Activated CD4-positive, alpha-beta T cell treated with anti-CD3 and anti-CD28 coated beads, Interleukin-2, amount 50 U/mL, for 16 hours (primary cell): ENCODE data around the gene CLP1.
"Not testable (repeated sequence)": the region's sequence is repeated elsewhere in the genome, so short reads cannot be mapped to it uniquely, and the experiment has no call there.

Source experiments
- DNase-seq: peaks from one replicate; pipeline ENCODE4 v3.0.0-alpha.2; 2020

Gene CLP1

DNA sequence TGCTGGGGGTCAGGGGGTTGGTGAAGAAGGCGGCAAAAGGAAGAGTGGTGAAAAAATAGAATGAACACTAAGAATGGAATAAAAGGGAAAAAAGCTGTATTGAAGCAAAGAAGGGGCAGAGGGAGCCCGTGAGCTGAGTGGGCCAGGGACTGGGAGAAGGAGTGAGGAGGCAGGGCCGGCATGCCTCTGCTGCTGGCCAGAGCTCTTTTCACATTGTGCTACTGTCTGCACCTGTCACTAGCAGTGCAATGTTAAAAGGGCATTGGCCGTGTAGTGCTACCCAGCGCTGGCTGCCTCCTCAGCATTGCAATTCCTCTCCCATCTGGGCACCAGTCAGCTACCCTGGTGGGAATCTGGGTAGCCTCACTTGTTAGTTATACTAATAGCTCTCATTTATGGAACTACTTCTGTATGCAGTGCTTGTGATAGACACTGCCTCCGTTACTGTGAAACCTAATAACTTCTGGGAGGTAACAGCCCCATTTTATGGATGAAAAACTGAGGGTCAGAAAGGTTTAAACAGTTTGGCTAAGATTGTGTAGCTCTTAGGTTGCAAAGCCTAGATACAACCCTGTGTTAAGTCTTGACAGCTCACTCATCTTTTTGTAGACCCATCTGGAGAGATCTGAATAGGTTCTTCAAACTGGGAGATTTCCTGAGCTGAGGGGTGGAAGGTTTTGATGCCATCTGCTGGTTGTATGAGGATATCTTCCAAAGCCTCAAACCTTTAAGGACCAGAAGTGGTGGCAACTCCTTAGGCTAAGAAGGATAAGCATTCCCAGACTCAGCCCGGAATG, 16.4 kb upstream of the CLP1 start:
- DNase-seq = peak; percentile 43

GRCh38 chr11:57643802-57644201, 13.8 kb upstream of the CLP1 start:
- DNase-seq = no peak

GRCh38 chr11:57644748-57645688, 12.5 kb upstream of the CLP1 start:
- peak; percentile 88 for DNase-seq

DNA sequence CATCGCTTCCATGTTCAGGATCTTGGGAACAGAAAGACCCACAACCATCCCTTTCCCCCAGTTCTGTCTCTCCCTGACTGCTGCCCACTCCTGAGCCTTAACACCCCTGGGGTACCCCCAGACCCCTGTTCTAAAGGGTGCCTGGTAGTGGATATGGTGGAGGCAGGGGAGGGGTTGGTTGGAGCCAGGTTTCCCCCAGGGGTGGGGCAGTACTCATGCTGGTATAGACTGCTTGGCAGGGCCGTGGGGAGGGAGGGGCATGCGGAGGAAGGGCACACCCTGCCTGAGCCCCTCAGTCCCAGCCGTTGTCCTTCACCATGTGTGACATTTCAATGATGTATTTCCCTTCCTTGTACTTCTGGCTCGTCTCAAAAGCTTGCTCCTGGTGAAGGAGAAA, 11.9 kb upstream of the CLP1 start:
- DNase-seq = no peak

- DNase-seq = no peak
These were observed 11.3 kb upstream of the CLP1 start for GRCh38 chr11:57646194-57646798.

DNA sequence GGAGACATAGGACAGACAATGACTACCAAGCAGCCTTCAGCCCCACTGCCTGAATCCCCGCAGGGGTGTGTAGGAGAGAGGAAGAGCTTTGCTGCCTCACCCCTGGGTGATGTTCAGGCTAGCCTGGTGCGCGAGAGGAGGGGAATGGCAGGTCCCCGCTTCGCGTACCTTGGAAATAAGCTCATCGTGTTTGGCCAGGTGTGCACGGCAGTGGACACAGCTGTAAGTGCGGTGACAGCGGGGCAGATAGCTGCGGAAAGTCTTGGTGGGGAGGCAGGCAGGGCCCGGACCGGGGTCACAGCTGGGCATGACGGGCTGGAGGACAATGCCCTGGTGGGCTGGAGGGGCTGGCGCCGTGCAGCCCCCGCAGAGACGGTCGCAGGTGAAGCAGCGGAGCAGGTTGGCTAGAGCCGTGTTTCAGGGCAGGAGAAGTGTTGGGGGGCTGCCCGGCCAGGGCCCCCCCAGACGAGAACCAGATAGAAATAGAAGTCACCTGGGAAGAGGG, 10.7 kb upstream of the CLP1 start:
- no peak for DNase-seq

DNA sequence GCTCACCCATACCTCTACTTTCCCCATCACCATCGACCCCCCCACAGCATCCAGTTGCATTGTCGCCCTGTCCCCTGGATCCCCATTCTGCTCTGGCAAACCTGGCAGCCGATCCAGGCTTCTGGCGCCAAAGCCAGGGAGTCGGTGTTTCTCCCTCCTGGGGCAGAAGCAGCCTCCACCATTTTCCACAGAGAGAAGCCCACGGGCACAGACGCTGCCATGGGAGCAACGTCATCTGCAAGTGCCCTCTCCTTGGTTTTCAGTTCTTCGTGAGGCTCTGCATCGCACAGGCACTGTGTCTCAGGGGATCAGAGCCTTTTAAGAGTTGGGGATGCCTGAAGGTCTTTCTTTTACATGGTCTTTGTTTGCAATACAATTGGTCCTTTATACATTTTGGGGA, 10.2 kb upstream of the CLP1 start:
- no peak for DNase-seq

DNA sequence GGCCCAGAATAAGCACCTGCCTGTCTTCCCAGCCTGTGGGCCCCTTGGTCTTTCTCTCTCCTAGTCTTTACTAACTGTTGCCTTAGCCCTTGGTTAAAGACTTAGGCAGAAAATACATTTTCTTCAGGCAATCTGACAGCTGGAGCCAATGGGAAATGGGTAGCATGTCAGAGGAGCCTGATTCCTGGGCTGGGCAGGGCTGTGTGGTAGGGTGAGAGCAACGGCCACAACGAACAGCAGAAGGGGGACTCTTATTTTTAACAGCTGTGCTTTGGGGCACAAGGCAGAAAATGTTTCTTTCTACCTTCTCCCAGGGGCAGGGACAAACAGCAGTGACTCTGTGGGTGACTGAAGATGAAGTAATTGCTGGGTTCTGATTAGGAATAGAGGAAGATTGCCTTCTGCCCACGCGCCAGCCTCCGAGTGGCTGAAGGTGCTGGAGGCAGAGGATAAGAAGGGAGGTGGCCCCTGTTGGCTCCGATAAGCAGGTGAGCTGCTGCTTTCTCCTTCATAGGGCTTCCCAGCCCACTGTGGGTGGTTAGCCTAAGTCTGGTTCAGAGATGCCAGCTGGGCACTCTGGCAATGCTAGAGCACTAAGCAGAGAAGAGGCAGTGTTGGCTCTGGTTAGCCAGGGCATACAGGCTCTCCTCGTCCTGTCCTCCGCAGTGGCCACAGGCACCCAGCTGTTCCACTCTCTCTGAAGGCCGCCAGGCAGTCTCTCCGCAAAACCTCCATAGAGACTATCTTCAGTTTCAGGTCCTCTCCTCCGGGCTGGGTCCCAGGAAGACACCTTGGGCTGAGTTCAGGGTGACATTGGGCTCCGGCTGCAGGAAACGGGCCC, 9.4 kb upstream of the CLP1 start:
- DNase-seq = no peak

- no peak for DNase-seq
These were observed 8.5 kb upstream of the CLP1 start for GRCh38 chr11:57648801-57649735.

- DNase-seq = peak; percentile 53
These were observed 7.5 kb upstream of the CLP1 start, which contains the start of gene YPEL4 for GRCh38 chr11:57649826-57650738. YPEL4 (minus strand) TSS chr11:57649912; CDS start chr11:57647107, 2,805 bp downstream.

- DNase-seq = no peak
These were observed 6.8 kb upstream of the CLP1 start for GRCh38 chr11:57650739-57651090.

GRCh38 chr11:57651408-57651807, 6.2 kb upstream of the CLP1 start:
- no peak for DNase-seq

DNA sequence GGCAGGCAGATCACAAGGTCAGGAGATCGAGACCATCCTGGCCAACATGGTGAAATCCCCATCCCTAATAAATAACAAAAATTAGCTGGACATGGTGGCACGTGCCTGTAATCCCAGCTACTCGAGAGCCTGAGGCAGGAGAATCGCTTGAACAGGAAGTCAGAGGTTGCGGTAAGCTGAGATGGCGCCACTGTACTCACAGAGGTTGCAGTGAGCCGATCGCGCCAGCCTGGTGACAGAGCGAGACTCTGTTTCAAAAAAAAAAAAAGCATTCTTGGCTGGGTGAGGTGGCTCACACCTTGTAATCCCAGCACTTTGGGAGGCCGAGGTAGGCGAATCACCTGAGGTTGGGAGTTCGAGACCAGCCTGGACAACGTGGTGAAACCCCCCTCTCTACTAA, 5.3 kb upstream of the CLP1 start:
- DNase-seq = not testable (repeated sequence)

GRCh38 chr11:57652662-57653061, 4.9 kb upstream of the CLP1 start:
- DNase-seq = no peak

DNA sequence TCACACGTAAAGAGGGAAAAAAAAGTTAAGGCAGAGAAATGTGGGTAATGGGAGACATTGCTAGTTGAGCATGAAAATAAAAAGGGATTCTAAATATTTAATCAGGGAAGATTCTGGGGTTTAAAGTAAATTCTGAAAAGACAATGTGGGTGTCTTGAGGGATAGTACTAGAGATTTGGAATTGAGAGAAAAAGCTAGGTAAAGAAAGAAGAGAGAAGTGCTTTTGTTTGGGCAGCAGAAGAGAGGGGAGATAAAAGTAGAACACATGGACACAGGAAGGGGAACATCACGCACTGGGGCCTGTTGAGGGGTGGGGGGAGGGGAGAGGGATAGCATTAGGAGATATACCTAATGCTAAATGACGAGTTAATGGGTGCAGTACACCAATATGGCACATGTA, 4.4 kb upstream of the CLP1 start:
- DNase-seq = no peak

GRCh38 chr11:57656885-57657193, 723 bp upstream of the CLP1 start:
- no peak for DNase-seq

GRCh38 chr11:57658023-57658361, 430 bp downstream of the CLP1 start:
- DNase-seq = no peak

- no peak for DNase-seq
These were observed 2.1 kb downstream of the CLP1 start for GRCh38 chr11:57659669-57660068.

DNA sequence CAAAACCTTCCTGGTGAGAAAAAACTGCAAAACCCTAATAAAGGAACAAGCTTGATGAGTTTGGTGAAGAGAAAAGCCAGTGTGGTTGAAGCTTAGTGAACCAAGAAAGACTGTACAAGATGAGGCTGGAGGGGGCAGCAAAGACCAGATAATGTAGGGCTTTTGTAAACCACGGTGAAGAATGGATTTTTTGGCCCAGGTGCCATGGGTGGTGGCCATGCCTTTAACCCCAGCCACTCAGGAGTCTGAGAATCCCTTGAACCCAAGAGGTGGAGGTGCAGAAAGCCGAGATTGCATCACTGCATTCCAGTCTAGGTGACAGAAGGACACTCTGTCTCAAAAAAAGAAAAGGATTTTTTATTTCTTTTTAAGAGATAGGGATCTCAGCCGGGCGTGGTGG, 5.3 kb downstream of the CLP1 start:
- DNase-seq = no peak

DNA sequence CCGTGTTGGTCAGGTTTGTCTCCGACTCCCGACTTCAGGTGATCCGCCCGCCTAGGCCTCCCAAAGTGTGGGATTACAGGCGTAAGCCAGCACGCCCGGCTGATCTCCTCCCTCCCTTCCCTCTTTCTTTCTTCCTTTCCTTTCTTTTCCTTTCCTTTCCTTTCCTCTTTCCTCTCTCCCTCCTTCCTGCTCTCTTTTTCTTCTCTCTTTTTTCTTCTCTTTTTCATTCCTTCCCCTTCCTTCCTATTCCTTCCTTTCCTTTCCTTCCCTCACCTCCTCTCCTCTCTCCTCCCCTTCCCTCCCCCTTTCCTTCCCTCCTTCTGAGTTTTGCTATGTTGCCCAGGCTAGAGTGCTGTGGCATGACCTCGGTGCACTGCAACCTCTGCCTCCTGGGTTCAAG, 6.4 kb downstream of the CLP1 start:
- no peak for DNase-seq
